Measurements from ENCODE around the gene TCTN1. TPM values are rescaled to one million over a fixed set of nuclear protein-coding genes. Genes with fewer than 3 reads are reported as not detected.

TCTN1 gene
- total and polyA plus RNA-seq, 2 of the 13 experiments (the other 11 are each of a cell fraction or from before 2014, with no cell fraction given), result 13.6 to 16.0 TPM

- TF ChIP-seq ARHGAP35 (CRISPR knock-in tag; IDR thresholded peaks at IDR 0.05; ENCODE audit: borderline replicate concordance), result no peak
- no peak for TF ChIP-seq ZNF160 (CRISPR knock-in tag; IDR thresholded peaks at IDR 0.05)
- TF ChIP-seq DBP (CRISPR knock-in tag; IDR thresholded peaks at IDR 0.05; ENCODE audit: not compliant biosample characterization), result no peak
- TF ChIP-seq, protein P1, sequence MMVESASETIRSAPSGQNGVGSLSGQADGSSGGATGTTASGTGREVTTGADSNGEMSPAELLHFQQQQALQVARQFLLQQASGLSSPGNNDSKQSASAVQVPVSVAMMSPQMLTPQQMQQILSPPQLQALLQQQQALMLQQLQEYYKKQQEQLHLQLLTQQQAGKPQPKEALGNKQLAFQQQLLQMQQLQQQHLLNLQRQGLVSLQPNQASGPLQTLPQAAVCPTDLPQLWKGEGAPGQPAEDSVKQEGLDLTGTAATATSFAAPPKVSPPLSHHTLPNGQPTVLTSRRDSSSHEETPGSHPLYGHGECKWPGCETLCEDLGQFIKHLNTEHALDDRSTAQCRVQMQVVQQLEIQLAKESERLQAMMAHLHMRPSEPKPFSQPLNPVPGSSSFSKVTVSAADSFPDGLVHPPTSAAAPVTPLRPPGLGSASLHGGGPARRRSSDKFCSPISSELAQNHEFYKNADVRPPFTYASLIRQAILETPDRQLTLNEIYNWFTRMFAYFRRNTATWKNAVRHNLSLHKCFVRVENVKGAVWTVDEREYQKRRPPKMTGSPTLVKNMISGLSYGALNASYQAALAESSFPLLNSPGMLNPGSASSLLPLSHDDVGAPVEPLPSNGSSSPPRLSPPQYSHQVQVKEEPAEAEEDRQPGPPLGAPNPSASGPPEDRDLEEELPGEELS (CRISPR knock-in tag; IDR thresholded peaks at IDR 0.05), result no peak
- TF ChIP-seq U2AF1 (optimal IDR thresholded peaks at IDR 0.05; ENCODE audit: low read depth, low read length), result no peak
- TF ChIP-seq ZBTB34 (CRISPR knock-in tag; IDR thresholded peaks at IDR 0.05), result no peak
- no peak for TF ChIP-seq ZNF790 (CRISPR knock-in tag; IDR thresholded peaks at IDR 0.05; ENCODE audit: borderline replicate concordance)
- no peak for TF ChIP-seq RFX1 (IDR thresholded peaks at IDR 0.05)
- TF ChIP-seq CHD4 (IDR thresholded peaks at IDR 0.05; ENCODE audit: borderline replicate concordance, low read length), result no peak
- no peak for TF ChIP-seq ZNF557 (CRISPR knock-in tag; IDR thresholded peaks at IDR 0.05)
- TF ChIP-seq, protein P2, sequence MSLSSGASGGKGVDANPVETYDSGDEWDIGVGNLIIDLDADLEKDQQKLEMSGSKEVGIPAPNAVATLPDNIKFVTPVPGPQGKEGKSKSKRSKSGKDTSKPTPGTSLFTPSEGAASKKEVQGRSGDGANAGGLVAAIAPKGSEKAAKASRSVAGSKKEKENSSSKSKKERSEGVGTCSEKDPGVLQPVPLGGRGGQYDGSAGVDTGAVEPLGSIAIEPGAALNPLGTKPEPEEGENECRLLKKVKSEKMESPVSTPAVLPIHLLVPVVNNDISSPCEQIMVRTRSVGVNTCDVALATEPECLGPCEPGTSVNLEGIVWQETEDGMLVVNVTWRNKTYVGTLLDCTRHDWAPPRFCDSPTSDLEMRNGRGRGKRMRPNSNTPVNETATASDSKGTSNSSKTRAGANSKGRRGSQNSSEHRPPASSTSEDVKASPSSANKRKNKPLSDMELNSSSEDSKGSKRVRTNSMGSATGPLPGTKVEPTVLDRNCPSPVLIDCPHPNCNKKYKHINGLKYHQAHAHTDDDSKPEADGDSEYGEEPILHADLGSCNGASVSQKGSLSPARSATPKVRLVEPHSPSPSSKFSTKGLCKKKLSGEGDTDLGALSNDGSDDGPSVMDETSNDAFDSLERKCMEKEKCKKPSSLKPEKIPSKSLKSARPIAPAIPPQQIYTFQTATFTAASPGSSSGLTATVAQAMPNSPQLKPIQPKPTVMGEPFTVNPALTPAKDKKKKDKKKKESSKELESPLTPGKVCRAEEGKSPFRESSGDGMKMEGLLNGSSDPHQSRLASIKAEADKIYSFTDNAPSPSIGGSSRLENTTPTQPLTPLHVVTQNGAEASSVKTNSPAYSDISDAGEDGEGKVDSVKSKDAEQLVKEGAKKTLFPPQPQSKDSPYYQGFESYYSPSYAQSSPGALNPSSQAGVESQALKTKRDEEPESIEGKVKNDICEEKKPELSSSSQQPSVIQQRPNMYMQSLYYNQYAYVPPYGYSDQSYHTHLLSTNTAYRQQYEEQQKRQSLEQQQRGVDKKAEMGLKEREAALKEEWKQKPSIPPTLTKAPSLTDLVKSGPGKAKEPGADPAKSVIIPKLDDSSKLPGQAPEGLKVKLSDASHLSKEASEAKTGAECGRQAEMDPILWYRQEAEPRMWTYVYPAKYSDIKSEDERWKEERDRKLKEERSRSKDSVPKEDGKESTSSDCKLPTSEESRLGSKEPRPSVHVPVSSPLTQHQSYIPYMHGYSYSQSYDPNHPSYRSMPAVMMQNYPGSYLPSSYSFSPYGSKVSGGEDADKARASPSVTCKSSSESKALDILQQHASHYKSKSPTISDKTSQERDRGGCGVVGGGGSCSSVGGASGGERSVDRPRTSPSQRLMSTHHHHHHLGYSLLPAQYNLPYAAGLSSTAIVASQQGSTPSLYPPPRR (CRISPR knock-in tag; IDR thresholded peaks at IDR 0.05; ENCODE audit: borderline replicate concordance), result no peak
- TF ChIP-seq MYNN (CRISPR knock-in tag; IDR thresholded peaks at IDR 0.05; ENCODE audit: low read depth), result no peak
- TF ChIP-seq TCF7 (IDR thresholded peaks at IDR 0.05; ENCODE audit: low read depth), result no peak
- 0 out of 2 replicates have a peak, but pooled peaks have one; percentile 17 for TF ChIP-seq MAZ (IDR thresholded peaks at IDR 0.05; ENCODE audit: borderline replicate concordance, low read depth, low read length)
- TF ChIP-seq MAZ (CRISPR knock-in tag; IDR thresholded peaks at IDR 0.05; ENCODE audit: low read depth), result no peak
- no peak for TF ChIP-seq ZNF547 (CRISPR knock-in tag; IDR thresholded peaks at IDR 0.05)
- TF ChIP-seq NFRKB (IDR thresholded peaks at IDR 0.05), result no peak
- TF ChIP-seq MYPOP (CRISPR knock-in tag; IDR thresholded peaks at IDR 0.05), result no peak
Measured at GRCh38 chr12:110698171-110698902, 84.4 kb downstream of the TCTN1 start (continued).
